Activated B cell treated with CpG ODN at 0.5 μM for 24 hours (primary cell): ENCODE measurements around the gene LRRC1. TPM values are rescaled to one million over a fixed set of nuclear protein-coding genes. Genes with fewer than 3 reads are reported as not detected.

Experiments
- ATAC-seq: fragments of 200-7000 bp; cut with Tn5 transposase; one replicate; pipeline ENCODE4 v1.10.0; 2021; ENCODE audit warnings: low read depth, mild to moderate bottlenecking, moderate library complexity
- CTCF ChIA-PET: fragments of 350-600 bp; sonication (Branson Sonifier 250); formaldehyde crosslinking; loops from one replicate; lab custom pipeline; 2021; ENCODE audit warnings: antibody characterized with exemption; lab: Charles Lee
- POLR2A ChIA-PET: fragments of 350-600 bp; sonication (Branson Sonifier 250); formaldehyde crosslinking; loops from one replicate; lab custom pipeline; 2021; ENCODE audit warnings: antibody characterized with exemption; lab: Charles Lee
- DNase-seq: peaks from one replicate; pipeline ENCODE4 v3.0.0; 2022
- H3K27ac Mint-ChIP-seq: one replicate; pipeline ENCODE4 v1.8.0; 2020; ENCODE audit warnings: mixed read lengths
- H3K27me3 Mint-ChIP-seq: one replicate; pipeline ENCODE4 v1.8.0; 2021; ENCODE audit warnings: mixed read lengths
- H3K36me3 Mint-ChIP-seq: one replicate; pipeline ENCODE4 v1.8.0; 2021; ENCODE audit warnings: low read depth, mixed read lengths
- H3K4me1 Mint-ChIP-seq: one replicate; pipeline ENCODE4 v1.8.0; 2021; ENCODE audit warnings: mixed read lengths
- H3K4me3 Mint-ChIP-seq: one replicate; pipeline ENCODE4 v1.8.0; 2020; ENCODE audit warnings: mild to moderate bottlenecking, mixed read lengths
- H3K9me3 Mint-ChIP-seq: one replicate; pipeline ENCODE4 v1.8.0; 2020; ENCODE audit warnings: mixed read lengths
- CTCF ChIP-seq: fragments of 200-600 bp; IDR thresholded peaks from one replicate; pipeline ENCODE4 v1.8.0; 2022; ENCODE audit warnings: antibody characterized with exemption, mild to moderate bottlenecking
- intact Hi-C: fragments of 100-400 bp; cut with micrococcal nuclease; formaldehyde crosslinking; loops from one replicate; pipeline ENCODE4 v1.15.1; 2024
- total RNA-seq: library from RNA; stranded (reverse); gene quantifications from 2 replicates; pipeline ENCODE4 v1.2.3, GENCODE V29; 2022

The LRRC1 gene
- total RNA-seq, 1 donor from 2014 or later, result 4.7 TPM

DNA sequence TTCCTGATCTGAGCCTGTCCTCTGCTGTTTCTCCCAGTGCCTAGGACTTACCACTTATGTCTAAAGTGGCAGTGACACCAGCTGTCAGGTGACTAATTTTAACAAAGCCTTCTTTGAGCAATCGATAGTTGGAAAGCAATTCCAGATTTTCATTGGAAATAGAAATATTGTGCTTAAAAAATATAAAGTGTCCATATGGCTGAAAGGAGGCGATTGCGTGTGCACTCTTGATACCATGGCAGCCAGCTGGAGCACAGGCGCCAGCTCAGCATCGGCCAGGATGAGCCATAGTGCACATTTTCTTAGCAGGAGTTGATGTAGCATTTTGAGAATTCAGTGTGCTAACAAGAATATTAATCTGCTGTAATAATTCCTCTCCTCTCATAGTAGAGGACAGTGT is 70.0 kb downstream of the LRRC1 start:
- ATAC-seq, result no peak
- POLR2A ChIA-PET, result no interaction called here
- H3K4me3 Mint-ChIP-seq, result no peak overlapping the region

GRCh38 chr6:53866226-53866625 is 71.4 kb downstream of the LRRC1 start:
- POLR2A ChIA-PET, result no interaction called here
- DNase-seq, result no peak
- CTCF ChIA-PET, result no interaction called here
- Mint-ChIP-seq H3K4me1 (peaks cover 2% of the 10 kb centered on the region), H3K27ac (no peak overlapping the region), H3K27me3 (no peaks in the 10 kb centered on the region), H3K36me3 (peaks cover 3% of the 10 kb centered on the region), H3K4me3 (no peak overlapping the region), H3K9me3 (peaks cover 2% of the 10 kb centered on the region)
- TF ChIP-seq CTCF, result no peak
- no peak for ATAC-seq
- intact Hi-C loops, result no loop called here

More for the DNA sequence above, 70.0 kb downstream of the LRRC1 start:
- no peaks in the 10 kb centered on the region for H3K36me3 Mint-ChIP-seq
- no peaks in the 10 kb centered on the region for H3K4me1 Mint-ChIP-seq
- intact Hi-C loops, result no loop called here
- CTCF ChIA-PET, result no interaction called here
- H3K27ac Mint-ChIP-seq, result no peak overlapping the region
- no peaks in the 10 kb centered on the region for H3K27me3 Mint-ChIP-seq
- H3K9me3 Mint-ChIP-seq, result no peaks in the 10 kb centered on the region
- DNase-seq, result no peak
- no peak for TF ChIP-seq CTCF

- H3K27me3 Mint-ChIP-seq, result no peaks in the 10 kb centered on the region
- ChIA-PET CTCF (no interaction called here), POLR2A (no interaction called here)
- H3K36me3 Mint-ChIP-seq, result peaks cover 5% of the 10 kb centered on the region
- intact Hi-C loops, result no loop called here
- no peak for TF ChIP-seq CTCF
- peaks cover 3% of the 10 kb centered on the region for H3K9me3 Mint-ChIP-seq
- no peak overlapping the region for H3K27ac Mint-ChIP-seq
- peaks cover 3% of the 10 kb centered on the region for H3K4me1 Mint-ChIP-seq
- H3K4me3 Mint-ChIP-seq, result no peak overlapping the region
- no peak for ATAC-seq
- no peak for DNase-seq
These were observed 73.8 kb downstream of the LRRC1 start for GRCh38 chr6:53868626-53869025.

DNA sequence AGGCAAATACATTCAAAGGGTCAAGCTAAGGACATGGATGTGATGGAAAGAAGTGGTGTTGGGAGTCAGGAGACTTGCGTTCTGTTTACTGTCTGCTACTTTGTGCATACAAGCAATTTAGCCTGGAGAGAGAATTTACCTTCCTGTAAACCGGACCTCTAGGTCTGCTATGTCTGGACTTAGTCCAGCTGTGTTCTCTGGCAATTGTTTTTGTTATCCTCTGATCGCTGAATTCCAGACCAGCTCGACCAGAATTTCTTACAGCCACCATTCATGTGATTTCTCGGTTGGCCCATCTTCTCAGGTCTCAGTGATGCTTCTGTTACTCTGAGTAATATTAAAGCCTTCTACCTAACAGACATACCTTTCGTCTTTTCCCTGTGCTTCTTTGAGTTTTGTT is 75.2 kb downstream of the LRRC1 start:
- H3K36me3 Mint-ChIP-seq, result peaks cover 6% of the 10 kb centered on the region
- no peak overlapping the region for H3K4me3 Mint-ChIP-seq
- H3K27ac Mint-ChIP-seq, result no peak overlapping the region
- H3K4me1 Mint-ChIP-seq, result peaks cover 3% of the 10 kb centered on the region
- POLR2A ChIA-PET, result no interaction called here
- intact Hi-C loops, result no loop called here
- H3K9me3 Mint-ChIP-seq, result peaks cover 3% of the 10 kb centered on the region
- CTCF ChIA-PET, result interaction anchor here (0.6 kb wide), 1 partner anchor 42 kb away, joined by 4 read pairs; no protein-coding TSS in a partner anchor
- ATAC-seq (no peak), DNase-seq (no peak)
- H3K27me3 Mint-ChIP-seq, result no peaks in the 10 kb centered on the region
- TF ChIP-seq CTCF, result no peak

- Mint-ChIP-seq H3K36me3 (peaks cover 6% of the 10 kb centered on the region), H3K4me1 (peaks cover 3% of the 10 kb centered on the region), H3K27ac (no peak overlapping the region), H3K4me3 (no peak overlapping the region), H3K9me3 (peaks cover 5% of the 10 kb centered on the region), H3K27me3 (no peaks in the 10 kb centered on the region)
- no peak for DNase-seq
- CTCF ChIA-PET, result no interaction called here
- no peak for TF ChIP-seq CTCF
- intact Hi-C loops, result no loop called here
- no peak for ATAC-seq
- POLR2A ChIA-PET, result no interaction called here
These were observed 79.1 kb downstream of the LRRC1 start for GRCh38 chr6:53873922-53874321.
